A549 (cell line): ENCODE results near the gene FLRT3.

ENCODE experiments used
- BHLHE40 ChIP-seq: IDR thresholded peaks from 2 replicates; pipeline ENCODE4 v1.6.1; 2012; ENCODE audit warnings: low read depth, low read length, inconsistent platforms
- CHD2 ChIP-seq: fragments of 150-350 bp; IDR thresholded peaks from 2 replicates; pipeline ENCODE4 v1.6.1; 2014; ENCODE audit warnings: low read length; ENCODE audit not compliant: partially characterized antibody
- EP300 ChIP-seq, 2 experiments: fragments of >200 bp; sonication (Bioruptor Twin); formaldehyde crosslinking; IDR thresholded peaks; 2 replicates in 1 of 2; 3 replicates in 1 of 2; pipeline ENCODE4 v1.6.1; 2016 to 2017
- ESRRA ChIP-seq: fragments of 150-350 bp; IDR thresholded peaks from 2 replicates; pipeline ENCODE4 v1.6.1; 2014; ENCODE audit warnings: mild to moderate bottlenecking, low read length, borderline replicate concordance
- KDM1A ChIP-seq: fragments of 200-600 bp; sonication (generic); IDR thresholded peaks from 2 replicates; pipeline ENCODE4 v1.6.1; 2016; ENCODE audit warnings: low read depth, mild to moderate bottlenecking
- POLR2A ChIP-seq: IDR thresholded peaks from 2 replicates; pipeline ENCODE4 v1.6.1; 2012; ENCODE audit warnings: mild to moderate bottlenecking, low read length
- RCOR1 ChIP-seq: fragments of 150-350 bp; IDR thresholded peaks from 2 replicates; pipeline ENCODE4 v1.6.1; 2014; ENCODE audit warnings: antibody characterized with exemption, low read length, low read depth
- SMC3 ChIP-seq: fragments of >200 bp; sonication (Bioruptor Twin); formaldehyde crosslinking; IDR thresholded peaks from 3 replicates; pipeline ENCODE4 v1.6.1; 2018; ENCODE audit warnings: inconsistent platforms
- TF ChIP-seq, protein P1 (sequence below): fragments of 200-600 bp; sonication (generic); IDR thresholded peaks from 2 replicates; pipeline ENCODE4 v1.6.1; 2016; ENCODE audit warnings: antibody characterized with exemption, mild to moderate bottlenecking, moderate library complexity
- TF ChIP-seq, protein P2 (sequence below): fragments of >200 bp; sonication (Bioruptor Twin); formaldehyde crosslinking; IDR thresholded peaks from 3 replicates; pipeline ENCODE4 v1.5.1; 2016
- TF ChIP-seq, protein P3 (sequence below): fragments of >200 bp; sonication (Bioruptor Twin); formaldehyde crosslinking; IDR thresholded peaks from 2 replicates; pipeline ENCODE4 v1.6.1; 2016
- TF ChIP-seq, protein P4 (sequence below): IDR thresholded peaks from 2 replicates; pipeline ENCODE4 v1.6.1; 2012
- TF ChIP-seq, protein P5 (sequence below): IDR thresholded peaks from 2 replicates; pipeline ENCODE4 v1.6.1; 2012
- TF ChIP-seq, protein P6 (sequence below): fragments of 150-350 bp; IDR thresholded peaks from 2 replicates; pipeline ENCODE4 v1.6.1; 2014; ENCODE audit warnings: low read depth, mild to moderate bottlenecking, low read length

DNA sequence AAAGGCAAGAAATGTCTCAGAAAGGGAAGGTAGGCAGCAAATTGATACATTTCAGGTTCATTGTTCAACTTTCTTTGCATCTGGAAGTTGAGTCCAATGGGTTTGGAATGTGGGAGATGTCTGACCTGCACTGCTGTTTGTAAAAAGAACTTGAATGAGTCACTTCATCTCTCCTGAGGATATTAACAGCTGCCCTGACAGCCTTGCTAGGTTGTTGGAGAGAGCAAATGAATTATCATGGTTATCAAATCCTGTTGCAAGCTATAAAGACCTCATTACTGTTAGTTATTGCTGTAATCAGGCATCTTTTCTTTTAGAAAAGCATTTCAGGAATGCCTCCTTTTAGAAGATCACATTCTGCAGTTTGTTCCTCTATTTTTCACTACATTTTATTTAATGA is 23.0 kb upstream of the FLRT3 start:
- no peak for TF ChIP-seq SMC3
- TF ChIP-seq, protein P1, sequence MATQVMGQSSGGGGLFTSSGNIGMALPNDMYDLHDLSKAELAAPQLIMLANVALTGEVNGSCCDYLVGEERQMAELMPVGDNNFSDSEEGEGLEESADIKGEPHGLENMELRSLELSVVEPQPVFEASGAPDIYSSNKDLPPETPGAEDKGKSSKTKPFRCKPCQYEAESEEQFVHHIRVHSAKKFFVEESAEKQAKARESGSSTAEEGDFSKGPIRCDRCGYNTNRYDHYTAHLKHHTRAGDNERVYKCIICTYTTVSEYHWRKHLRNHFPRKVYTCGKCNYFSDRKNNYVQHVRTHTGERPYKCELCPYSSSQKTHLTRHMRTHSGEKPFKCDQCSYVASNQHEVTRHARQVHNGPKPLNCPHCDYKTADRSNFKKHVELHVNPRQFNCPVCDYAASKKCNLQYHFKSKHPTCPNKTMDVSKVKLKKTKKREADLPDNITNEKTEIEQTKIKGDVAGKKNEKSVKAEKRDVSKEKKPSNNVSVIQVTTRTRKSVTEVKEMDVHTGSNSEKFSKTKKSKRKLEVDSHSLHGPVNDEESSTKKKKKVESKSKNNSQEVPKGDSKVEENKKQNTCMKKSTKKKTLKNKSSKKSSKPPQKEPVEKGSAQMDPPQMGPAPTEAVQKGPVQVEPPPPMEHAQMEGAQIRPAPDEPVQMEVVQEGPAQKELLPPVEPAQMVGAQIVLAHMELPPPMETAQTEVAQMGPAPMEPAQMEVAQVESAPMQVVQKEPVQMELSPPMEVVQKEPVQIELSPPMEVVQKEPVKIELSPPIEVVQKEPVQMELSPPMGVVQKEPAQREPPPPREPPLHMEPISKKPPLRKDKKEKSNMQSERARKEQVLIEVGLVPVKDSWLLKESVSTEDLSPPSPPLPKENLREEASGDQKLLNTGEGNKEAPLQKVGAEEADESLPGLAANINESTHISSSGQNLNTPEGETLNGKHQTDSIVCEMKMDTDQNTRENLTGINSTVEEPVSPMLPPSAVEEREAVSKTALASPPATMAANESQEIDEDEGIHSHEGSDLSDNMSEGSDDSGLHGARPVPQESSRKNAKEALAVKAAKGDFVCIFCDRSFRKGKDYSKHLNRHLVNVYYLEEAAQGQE: no peak
- no peak for TF ChIP-seq POLR2A
- TF ChIP-seq, protein P2, sequence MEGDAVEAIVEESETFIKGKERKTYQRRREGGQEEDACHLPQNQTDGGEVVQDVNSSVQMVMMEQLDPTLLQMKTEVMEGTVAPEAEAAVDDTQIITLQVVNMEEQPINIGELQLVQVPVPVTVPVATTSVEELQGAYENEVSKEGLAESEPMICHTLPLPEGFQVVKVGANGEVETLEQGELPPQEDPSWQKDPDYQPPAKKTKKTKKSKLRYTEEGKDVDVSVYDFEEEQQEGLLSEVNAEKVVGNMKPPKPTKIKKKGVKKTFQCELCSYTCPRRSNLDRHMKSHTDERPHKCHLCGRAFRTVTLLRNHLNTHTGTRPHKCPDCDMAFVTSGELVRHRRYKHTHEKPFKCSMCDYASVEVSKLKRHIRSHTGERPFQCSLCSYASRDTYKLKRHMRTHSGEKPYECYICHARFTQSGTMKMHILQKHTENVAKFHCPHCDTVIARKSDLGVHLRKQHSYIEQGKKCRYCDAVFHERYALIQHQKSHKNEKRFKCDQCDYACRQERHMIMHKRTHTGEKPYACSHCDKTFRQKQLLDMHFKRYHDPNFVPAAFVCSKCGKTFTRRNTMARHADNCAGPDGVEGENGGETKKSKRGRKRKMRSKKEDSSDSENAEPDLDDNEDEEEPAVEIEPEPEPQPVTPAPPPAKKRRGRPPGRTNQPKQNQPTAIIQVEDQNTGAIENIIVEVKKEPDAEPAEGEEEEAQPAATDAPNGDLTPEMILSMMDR: no peak
- TF ChIP-seq KDM1A: no peak
- TF ChIP-seq RCOR1: no peak
- TF ChIP-seq EP300 (IDR thresholded peaks at IDR 0.05): no peak
- TF ChIP-seq ESRRA: no peak
- no peak for TF ChIP-seq BHLHE40
- TF ChIP-seq, protein P3, sequence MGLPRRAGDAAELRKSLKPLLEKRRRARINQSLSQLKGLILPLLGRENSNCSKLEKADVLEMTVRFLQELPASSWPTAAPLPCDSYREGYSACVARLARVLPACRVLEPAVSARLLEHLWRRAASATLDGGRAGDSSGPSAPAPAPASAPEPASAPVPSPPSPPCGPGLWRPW: no peak
- TF ChIP-seq, protein P4, sequence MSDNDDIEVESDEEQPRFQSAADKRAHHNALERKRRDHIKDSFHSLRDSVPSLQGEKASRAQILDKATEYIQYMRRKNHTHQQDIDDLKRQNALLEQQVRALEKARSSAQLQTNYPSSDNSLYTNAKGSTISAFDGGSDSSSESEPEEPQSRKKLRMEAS: no peak
- TF ChIP-seq, protein P5, sequence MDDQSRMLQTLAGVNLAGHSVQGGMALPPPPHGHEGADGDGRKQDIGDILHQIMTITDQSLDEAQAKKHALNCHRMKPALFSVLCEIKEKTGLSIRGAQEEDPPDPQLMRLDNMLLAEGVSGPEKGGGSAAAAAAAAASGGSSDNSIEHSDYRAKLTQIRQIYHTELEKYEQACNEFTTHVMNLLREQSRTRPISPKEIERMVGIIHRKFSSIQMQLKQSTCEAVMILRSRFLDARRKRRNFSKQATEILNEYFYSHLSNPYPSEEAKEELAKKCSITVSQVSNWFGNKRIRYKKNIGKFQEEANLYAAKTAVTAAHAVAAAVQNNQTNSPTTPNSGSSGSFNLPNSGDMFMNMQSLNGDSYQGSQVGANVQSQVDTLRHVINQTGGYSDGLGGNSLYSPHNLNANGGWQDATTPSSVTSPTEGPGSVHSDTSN: no peak
- no peak for TF ChIP-seq CHD2
- TF ChIP-seq, protein P6, sequence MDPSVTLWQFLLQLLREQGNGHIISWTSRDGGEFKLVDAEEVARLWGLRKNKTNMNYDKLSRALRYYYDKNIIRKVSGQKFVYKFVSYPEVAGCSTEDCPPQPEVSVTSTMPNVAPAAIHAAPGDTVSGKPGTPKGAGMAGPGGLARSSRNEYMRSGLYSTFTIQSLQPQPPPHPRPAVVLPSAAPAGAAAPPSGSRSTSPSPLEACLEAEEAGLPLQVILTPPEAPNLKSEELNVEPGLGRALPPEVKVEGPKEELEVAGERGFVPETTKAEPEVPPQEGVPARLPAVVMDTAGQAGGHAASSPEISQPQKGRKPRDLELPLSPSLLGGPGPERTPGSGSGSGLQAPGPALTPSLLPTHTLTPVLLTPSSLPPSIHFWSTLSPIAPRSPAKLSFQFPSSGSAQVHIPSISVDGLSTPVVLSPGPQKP: no peak
